HCT116 (cell line): Measurements from ENCODE around the gene LRRFIP2.

Experiments used
- ATF3 ChIP-seq: IDR thresholded peaks from 2 replicates; pipeline ENCODE4 v1.6.1; 2012
- CEBPB ChIP-seq: IDR thresholded peaks from 2 replicates; pipeline ENCODE4 v1.6.1; 2012; ENCODE audit warnings: low read depth
- CTCF ChIP-seq, 3 experiments: fragments of 200-600 bp in 1 of 3; sonication (generic) in 1 of 3; IDR thresholded peaks in 2 of 3; conservative IDR thresholded peaks in 1 of 3; 2 replicates each; pipeline ENCODE4 v1.5.1; 2012 to 2017; ENCODE audit warnings: low read depth in 2 of 3, low read length in 2 of 3, antibody characterized with exemption in 1 of 3, borderline replicate concordance in 1 of 3, control low read depth in 1 of 3, mild to moderate bottlenecking in 1 of 3, mixed read lengths in 1 of 3, mixed run types in 1 of 3, moderate library complexity in 1 of 3; ENCODE audit not compliant: insufficient read depth in 1 of 3
- ELF1 ChIP-seq: IDR thresholded peaks from 2 replicates; pipeline ENCODE4 v1.6.1; 2012; ENCODE audit warnings: low read depth, borderline replicate concordance
- EZH2 ChIP-seq: fragments of 200-600 bp; sonication (generic); IDR thresholded peaks from 2 replicates; pipeline ENCODE4 v1.6.1; 2017; ENCODE audit warnings: antibody characterized with exemption, mixed run types
- FOSL1 ChIP-seq: IDR thresholded peaks from 2 replicates; pipeline ENCODE4 v1.6.1; 2012; ENCODE audit warnings: low read depth
- POLR2A ChIP-seq: IDR thresholded peaks from 2 replicates; pipeline ENCODE4 v1.7.0; 2011; ENCODE audit warnings: borderline replicate concordance; ENCODE audit not compliant: insufficient read depth, insufficient read length; ENCODE audit errors: extremely low read depth
- POLR2AphosphoS5 ChIP-seq: IDR thresholded peaks from 2 replicates; pipeline ENCODE4 v1.6.1; 2011; ENCODE audit warnings: mild to moderate bottlenecking, low read depth, low read length, moderate library complexity
- SIN3A ChIP-seq: IDR thresholded peaks from 2 replicates; pipeline ENCODE4 v1.6.1; 2012; ENCODE audit warnings: low read depth
- SRF ChIP-seq: IDR thresholded peaks from 2 replicates; pipeline ENCODE4 v1.6.1; 2012; ENCODE audit warnings: low read depth
- YY1 ChIP-seq: IDR thresholded peaks from 2 replicates; pipeline ENCODE4 v1.6.1; 2011; ENCODE audit warnings: low read length, low read depth, moderate library complexity, mild to moderate bottlenecking; ENCODE audit not compliant: insufficient replicate concordance; ENCODE audit errors: extremely low read depth
- ZNF274 ChIP-seq: fragments of 200-500 bp; sonication (Bioruptor generic); IDR thresholded peaks from 2 replicates; pipeline ENCODE4 v1.6.1; 2014; ENCODE audit warnings: mild to moderate bottlenecking, low read depth, low read length, inconsistent platforms

GRCh38 chr3:37053337-37053736 lies 121.0 kb downstream of the LRRFIP2 start:
- no peak for TF ChIP-seq CTCF (IDR thresholded peaks at IDR 0.05 in 2 of 3, conservative IDR thresholded peaks at IDR 0.05 in 1 of 3; ENCODE audit: borderline replicate concordance in 1 of 3, insufficient read depth in 1 of 3, low read depth in 2 of 3, low read length in 2 of 3)
- TF ChIP-seq SIN3A, result no peak
- TF ChIP-seq CEBPB, result no peak
- TF ChIP-seq FOSL1, result no peak
- TF ChIP-seq POLR2A, result no peak
- TF ChIP-seq POLR2AphosphoS5, result no peak
- TF ChIP-seq SRF, result no peak
- TF ChIP-seq ELF1, result no peak
- no peak for TF ChIP-seq ATF3
- TF ChIP-seq EZH2, result no peak
- no peak for TF ChIP-seq ZNF274
- TF ChIP-seq YY1, result no peak
